Heart right ventricle (tissue), 16 donors: ENCODE data around the gene STUM. TPM values are rescaled to one million over a fixed set of nuclear protein-coding genes. Genes with fewer than 3 reads are reported as not detected.

ENCODE experiments used
- ATAC-seq, 8 donors: fragments of 200-7000 bp; cut with Tn5 transposase; one replicate each; pipeline ENCODE4 v1.9.1; 2020; ENCODE audit warnings: mild to moderate bottlenecking in 8 of 8, moderate library complexity in 8 of 8, moderate number of reproducible peaks in 1 of 8
- DNase-seq, 2 donors: peaks; one replicate each; pipeline ENCODE4 v3.0.0-alpha.2; 2020
- H3K27ac ChIP-seq, 10 donors: fragments of 200-600 bp; sonication (generic) in 2 of 10; one replicate each; pipeline versions ENCODE4 v1.5.0 to v1.8.0; 2020 to 2022; ENCODE audit warnings: mild to moderate bottlenecking in 3 of 10
- H3K27me3 ChIP-seq, 7 donors: fragments of 200-600 bp; one replicate each; pipeline ENCODE4 v1.8.0; 2021 to 2022; ENCODE audit warnings: mild to moderate bottlenecking in 2 of 7
- H3K36me3 ChIP-seq, 9 donors: fragments of 200-600 bp; sonication (generic) in 1 of 9; one replicate each; pipeline versions ENCODE4 v1.5.0 to v1.8.0; 2020 to 2022; ENCODE audit warnings: mild to moderate bottlenecking in 2 of 9
- H3K4me1 ChIP-seq, 9 donors: fragments of 200-600 bp; sonication (generic) in 1 of 9; one replicate each; pipeline versions ENCODE4 v1.5.0 to v1.8.0; 2020 to 2022; ENCODE audit warnings: mild to moderate bottlenecking in 4 of 9
- H3K4me3 ChIP-seq, 10 donors: fragments of 200-600 bp; sonication (generic) in 2 of 10; one replicate each; pipeline versions ENCODE4 v1.5.0 to v1.8.0; 2020 to 2022; ENCODE audit warnings: mild to moderate bottlenecking in 7 of 10, moderate library complexity in 2 of 10
- H3K9me3 ChIP-seq, 11 donors: fragments of 200-600 bp in 10 of 11; sonication (generic) in 2 of 11; one replicate each; pipeline versions ENCODE4 v1.5.0 to v1.8.0; 2013 to 2022; ENCODE audit warnings: mild to moderate bottlenecking in 2 of 11, control low read depth in 1 of 11, moderate library complexity in 1 of 11
- CTCF ChIP-seq, 9 donors: fragments of 200-600 bp; sonication (generic) in 2 of 9; IDR thresholded peaks; one replicate each; pipeline versions ENCODE4 v1.5.0 to v1.8.0; 2021 to 2022; ENCODE audit warnings: antibody characterized with exemption in 9 of 9, mild to moderate bottlenecking in 5 of 9, moderate library complexity in 1 of 9
- WGBS, 2 donors: extraction: QIAGEN DNeasy Blood & Tissue Kit; methylation state at CpG; one replicate each; pipeline ENCODE4 v1.1.7; 2013; ENCODE audit warnings: inconsistent platforms in 1 of 2; 5-methylcytosine and 5-hydroxymethylcytosine counted together
- intact Hi-C, 10 donors: fragments of 100-400 bp; cut with DNase I; formaldehyde crosslinking; loops; one replicate each; pipeline versions ENCODE4 v1.11.1 to v1.14.2; 2022
- polyA plus RNA-seq, 2 donors: library from polyadenylated mRNA; stranded (reverse); fragments of 200-250 nt; gene quantifications; one replicate each; pipeline ENCODE4 v1.2.3, GENCODE V29; 2013
- total RNA-seq, 10 donors: library from RNA; stranded (reverse); fragmentation: NEBNext Ultra II Directional in 3 of 10; extraction: Animal tissue kit (Norgen Biotek cat#: 25700) in 3 of 10; gene quantifications; one replicate each; pipeline versions ENCODE4 v1.2.1 to v1.2.4, GENCODE V29; 2021 to 2023
- donor health status: Arrhythmogenic right ventricular cardiomyopathy.
- donor health status: ischemic (EF 13 %, LVEDD 7.1; RV severe dilation, severe dysfunction).
- donor health status: healthy with polysubstance abuse.
- donor health status: DM: no; HTN: yes; CAD: no.
- donor health status: DM: no; HTN: no; CAD: no.
- donor health status: ischemic (EF 25% LVEDD 6.9; RV normal size, moderate dysfunction).
- donor health status: ischemic (EF 25% LVEDD 5.7; RV mildly dilated, moderate dysfunction).
- donor health status: healthy.
- donor health status: DM: yes; HTN: yes; CAD: no.
- donor health status: Ischemic cardiomyopathy.
- donor health status: ischemic (EF 35%, LVEDD 5.7; RV mildly dilated, moderate dysfunction).
- donor health status: nonischemic (EF 11% LVEDD 7.7; RV severe dilation, severe dysfunction).
- donor health status: DM: yes; HTN: yes; CAD: no.
- donor health status: PGD.
- donor health status: ischemic (EF 29% LVEDD 5.4; RV normal size, mild dysfunction).
- donor health status: nonischemic (EF 23%, LVEDD 6.1; RV moderate dilation, normal function).

STUM gene
- total and polyA plus RNA-seq, 12 donors = 0.36 to 2.8 (median 0.94) TPM

- TF ChIP-seq CTCF (IDR thresholded peaks at IDR 0.05) = no peak
- 92 to 93% methylated on average over 11 of the region's 11 CpGs for WGBS, 2 donors
- no peak for ATAC-seq
- Histone ChIP-seq H3K36me3 (peaks cover 0 to 91% (median 8%) of the 10 kb centered on the region in 9 donors), H3K4me3 (no peak overlapping the region), H3K4me1 (peaks cover 7 to 74% (median 40%) of the 10 kb centered on the region in 9 donors), H3K27ac (no peak overlapping the region), H3K27me3 (no peaks in the 10 kb centered on the region), H3K9me3 (no peaks in the 10 kb centered on the region)
- intact Hi-C loops = loop anchor here (2.0 to 10.0 kb wide), 10 partner anchors 49 to 809 kb away; partner anchors contain the start of gene ITPKB (in 3 of the 10)
- DNase-seq = no peak
Observed at GRCh38 chr1:226635456-226635941, 86.9 kb downstream of the STUM start.

- TF ChIP-seq CTCF (IDR thresholded peaks at IDR 0.05) = no peak
- Histone ChIP-seq H3K27ac (peak overlapping the region in 1 of 10 donors; percentile 8), H3K9me3 (no peaks in the 10 kb centered on the region), H3K4me3 (no peak overlapping the region), H3K4me1 (peaks cover 7 to 83% (median 40%) of the 10 kb centered on the region in 9 donors), H3K27me3 (no peaks in the 10 kb centered on the region), H3K36me3 (peaks cover 0 to 96% (median 13%) of the 10 kb centered on the region in 9 donors)
- DNase-seq = no peak
- no peak for ATAC-seq
- WGBS, 2 donors = 87 to 90% methylated on average over 1 of the region's 1 CpG
- intact Hi-C loops = loop anchor here in 9 of 10 donors (2.0 to 10.0 kb wide), 8 partner anchors 48 to 808 kb away; partner anchors contain the start of gene ITPKB (in 4 of the 9)
Observed at GRCh38 chr1:226636847-226637096, 88.2 kb downstream of the STUM start.

GRCh38 chr1:226637147-226637935, 88.8 kb downstream of the STUM start:
- H3K9me3 ChIP-seq = no peaks in the 10 kb centered on the region
- H3K4me1 ChIP-seq = peaks cover 7 to 83% (median 40%) of the 10 kb centered on the region in 9 donors
- peaks cover 0 to 96% (median 14%) of the 10 kb centered on the region in 9 donors for H3K36me3 ChIP-seq
- peak overlapping the region in 9 of 10 donors; percentile 17 to 71 (median 57) for H3K27ac ChIP-seq
- peak overlapping the region in 1 of 10 donors; percentile 6 for H3K4me3 ChIP-seq
- peak; percentile 34 to 70 (median 58) for TF ChIP-seq CTCF (IDR thresholded peaks at IDR 0.05)
- DNase-seq (peak; percentile 53 to 73), ATAC-seq (peak in 7 of 8 donors; percentile 52 to 70 (median 56))
- intact Hi-C loops = loop anchor here in 9 of 10 donors (2.0 to 10.0 kb wide), 8 partner anchors 47 to 807 kb away; partner anchors contain the start of gene ITPKB (in 4 of the 9)
- WGBS, 2 donors = 58 to 66% methylated on average over 29 of the region's 29 CpGs
- no peaks in the 10 kb centered on the region for H3K27me3 ChIP-seq

GRCh38 chr1:226638001-226638601, 89.5 kb downstream of the STUM start:
- H3K4me3 ChIP-seq = peak overlapping the region in 1 of 10 donors; percentile 6
- H3K9me3 ChIP-seq = no peaks in the 10 kb centered on the region
- H3K27ac ChIP-seq = peak overlapping the region in 9 of 10 donors; percentile 17 to 71 (median 47)
- peak in 1 of 9 donors; percentile 3 for TF ChIP-seq CTCF (IDR thresholded peaks at IDR 0.05)
- H3K27me3 ChIP-seq = no peaks in the 10 kb centered on the region
- 48 to 59% methylated on average over 10 of the region's 10 CpGs for WGBS, 2 donors
- peaks cover 7 to 81% (median 36%) of the 10 kb centered on the region in 9 donors for H3K4me1 ChIP-seq
- ATAC-seq (peak in 7 of 8 donors; percentile 19 to 51 (median 36)), DNase-seq (no peak)
- intact Hi-C loops = loop anchor here in 9 of 10 donors (5.0 to 10.0 kb wide), 7 partner anchors 47 to 807 kb away; partner anchors contain the start of gene ITPKB (in 3 of the 9)
- peaks cover 0 to 98% (median 14%) of the 10 kb centered on the region in 9 donors for H3K36me3 ChIP-seq
